Stimulated activated CD8-positive, alpha-beta memory T cell treated with anti-CD3 and anti-CD28 coated beads, Interleukin-4, amount 100 ng/mL, for 4 hours (primary cell): ENCODE results near the gene CNOT2.

Experiments
- DNase-seq, 2 donors: peaks; one replicate each; pipeline ENCODE4 v3.0.0-alpha.2; 2020; ENCODE audit warnings: low read depth in 2 of 2, low spot score in 1 of 2

The CNOT2 gene

GRCh38 chr12:70251661-70252060, 8.4 kb downstream of the CNOT2 start:
- DNase-seq: no peak

- DNase-seq: no peak
Observed at GRCh38 chr12:70252832-70253231, 9.6 kb downstream of the CNOT2 start.

GRCh38 chr12:70254225-70254624, 11.0 kb downstream of the CNOT2 start:
- DNase-seq: no peak

DNA sequence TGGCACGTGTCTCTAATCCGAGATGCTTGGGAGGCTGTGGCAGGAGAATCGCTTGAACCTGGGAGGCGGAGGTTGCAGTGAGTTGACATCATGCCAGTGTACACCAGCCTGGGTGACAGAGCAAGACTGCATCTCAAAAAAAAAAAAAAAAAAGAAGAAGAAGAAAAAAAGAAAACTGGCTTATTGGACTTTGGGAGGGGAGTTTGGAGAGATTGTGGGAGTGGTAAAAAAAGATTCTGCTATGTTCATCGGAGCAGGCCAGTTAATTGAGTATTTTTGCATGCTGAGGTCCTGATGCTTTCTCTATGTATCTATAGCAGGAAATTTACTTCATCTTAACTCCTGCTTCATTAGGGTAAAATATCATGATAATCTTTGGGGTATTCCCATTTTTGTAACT, 11.6 kb downstream of the CNOT2 start:
- no peak for DNase-seq

DNA sequence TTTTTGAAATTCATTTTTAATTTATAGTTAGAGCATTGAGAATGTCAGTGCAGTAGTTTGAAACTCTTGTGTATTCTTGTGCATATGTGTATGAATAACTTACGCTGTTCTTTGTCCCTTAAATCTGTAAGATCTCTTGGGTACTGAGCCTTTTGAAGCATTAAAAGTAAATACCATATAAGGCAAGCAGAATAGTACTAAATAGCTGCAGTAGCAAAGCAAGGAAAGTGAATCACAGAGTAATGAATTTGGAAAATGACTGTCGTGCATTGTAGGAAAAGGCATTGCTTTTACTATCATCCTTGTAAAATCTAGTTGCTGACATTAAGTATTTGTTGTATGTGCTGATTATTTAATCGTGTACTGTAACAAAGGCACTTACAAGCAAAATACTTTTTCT, 12.1 kb downstream of the CNOT2 start:
- no peak for DNase-seq

- DNase-seq: no peak
Observed at GRCh38 chr12:70258605-70259403, 15.6 kb downstream of the CNOT2 start.

DNA sequence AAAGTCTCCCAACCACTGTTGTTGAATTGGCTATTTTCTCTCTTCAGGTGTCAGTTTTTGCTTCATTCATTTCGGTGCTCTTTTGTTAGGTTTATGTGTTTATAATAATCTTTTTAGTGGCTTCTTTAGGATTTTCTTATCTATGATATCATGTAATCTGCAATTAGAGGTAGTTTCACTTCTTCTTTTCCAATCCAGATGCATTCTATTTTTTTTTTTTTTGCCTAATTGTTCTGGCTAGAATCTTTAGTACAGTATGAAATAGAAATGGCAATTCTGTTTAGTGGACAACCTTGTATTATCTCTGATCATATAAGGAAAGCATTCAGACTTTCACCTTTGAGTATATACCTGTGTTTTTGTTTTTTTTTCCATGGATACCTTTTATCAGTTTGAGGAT, 17.4 kb downstream of the CNOT2 start:
- DNase-seq: no peak

- no peak for DNase-seq
Observed at GRCh38 chr12:70264067-70264867, 21.0 kb downstream of the CNOT2 start.

GRCh38 chr12:70265132-70265531, 21.9 kb downstream of the CNOT2 start:
- DNase-seq: no peak

DNA sequence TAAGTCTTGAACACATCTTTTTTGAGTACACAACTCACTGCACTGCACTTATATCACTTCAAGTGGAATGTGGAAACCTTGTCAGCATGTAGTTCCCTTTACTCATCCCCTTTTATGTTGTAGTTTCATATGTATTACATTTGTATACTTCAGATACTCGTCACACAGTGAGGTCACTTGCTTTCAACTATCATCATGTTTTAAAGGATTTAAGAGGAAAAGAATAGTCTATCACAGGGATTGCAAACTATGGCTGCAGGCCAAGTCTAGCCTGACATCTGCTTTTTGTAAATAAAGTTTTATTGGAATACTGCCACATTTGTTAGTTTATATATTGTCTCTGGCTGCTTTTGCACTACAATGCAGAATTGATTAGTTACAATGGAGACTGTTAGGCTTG, 24.3 kb downstream of the CNOT2 start:
- no peak for DNase-seq

DNA sequence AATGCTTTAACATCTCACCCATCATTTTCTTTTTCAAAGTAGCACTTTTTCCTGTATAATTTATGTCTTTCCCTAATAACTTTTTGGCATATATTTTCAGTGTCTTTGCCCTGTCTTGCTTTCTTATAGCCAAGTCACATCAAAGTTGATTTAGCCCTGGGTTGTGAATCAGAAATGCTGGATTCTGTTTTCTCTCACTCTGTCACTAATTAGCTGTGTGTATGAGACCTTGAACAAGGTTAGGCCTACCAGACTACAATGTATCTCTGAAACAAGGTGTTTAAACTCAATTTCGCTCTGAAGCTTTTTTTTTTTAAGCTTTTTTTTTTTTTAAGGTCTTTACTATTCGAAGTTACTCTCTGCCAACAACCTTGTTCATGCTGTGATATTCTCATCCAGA, 25.7 kb downstream of the CNOT2 start:
- no peak for DNase-seq

DNA sequence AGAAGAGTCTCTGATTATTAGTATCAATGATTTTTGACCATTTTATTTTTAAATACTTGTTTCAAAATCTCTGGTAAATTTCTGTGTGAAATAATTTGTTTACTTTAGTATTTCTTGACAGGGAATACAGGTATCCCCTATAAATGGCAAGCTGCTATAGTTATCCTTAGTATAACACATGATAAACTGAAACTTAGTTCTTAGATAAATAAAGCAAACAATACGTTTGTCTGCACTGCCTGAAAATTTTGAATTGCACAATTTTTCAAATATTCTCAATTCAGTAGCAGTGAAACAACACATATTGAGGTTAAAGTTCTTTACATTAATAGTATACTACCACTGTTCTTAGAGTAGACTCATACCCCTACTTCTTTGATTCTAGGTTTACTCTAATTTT, 26.9 kb downstream of the CNOT2 start:
- DNase-seq: no peak

DNA sequence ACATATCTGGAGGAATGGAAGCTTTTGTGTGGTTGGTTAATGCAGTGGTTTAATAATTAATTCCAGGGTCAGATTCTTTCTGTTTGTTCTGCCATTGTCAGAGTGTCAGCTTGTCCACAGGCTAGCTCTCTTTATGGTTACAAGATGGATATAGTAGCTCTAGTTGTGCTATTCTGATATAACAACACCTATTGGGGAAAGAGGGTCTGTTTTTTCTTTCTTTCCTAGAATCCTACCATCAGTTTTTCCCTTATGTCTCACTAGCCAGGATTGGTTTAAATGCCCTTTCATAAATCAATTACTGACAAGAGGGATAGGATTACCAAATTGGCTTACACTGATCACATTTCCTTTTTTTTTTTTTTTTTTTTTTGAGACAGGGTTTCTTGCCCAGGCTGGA, 27.8 kb downstream of the CNOT2 start:
- no peak for DNase-seq

- DNase-seq: no peak
Observed at GRCh38 chr12:70272510-70272909, 29.3 kb downstream of the CNOT2 start.

DNA sequence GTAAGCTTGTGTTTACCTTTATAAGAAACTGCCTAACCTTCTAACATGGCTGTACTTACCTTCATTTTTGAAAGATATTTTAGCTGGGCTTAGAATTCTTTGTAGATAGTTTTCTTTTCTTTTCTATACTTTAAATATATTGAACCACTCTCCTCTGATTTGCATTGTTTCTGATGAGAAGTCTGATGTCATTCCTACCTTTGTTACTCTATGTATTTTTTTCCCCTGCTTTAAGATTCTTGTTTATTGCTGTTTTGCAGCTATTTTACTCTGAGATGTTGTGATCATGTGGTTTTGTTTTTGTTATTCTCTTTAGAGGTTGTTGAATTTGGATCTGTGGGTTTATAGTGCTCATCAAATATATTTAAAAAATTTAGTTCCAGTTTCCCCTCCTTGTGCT, 31.8 kb downstream of the CNOT2 start:
- no peak for DNase-seq

- no peak for DNase-seq
Observed at GRCh38 chr12:70277973-70278372, 34.7 kb downstream of the CNOT2 start.

GRCh38 chr12:70278945-70279344, 35.7 kb downstream of the CNOT2 start:
- no peak for DNase-seq

- DNase-seq: no peak
Observed at GRCh38 chr12:70283232-70283631, 40.0 kb downstream of the CNOT2 start.

DNA sequence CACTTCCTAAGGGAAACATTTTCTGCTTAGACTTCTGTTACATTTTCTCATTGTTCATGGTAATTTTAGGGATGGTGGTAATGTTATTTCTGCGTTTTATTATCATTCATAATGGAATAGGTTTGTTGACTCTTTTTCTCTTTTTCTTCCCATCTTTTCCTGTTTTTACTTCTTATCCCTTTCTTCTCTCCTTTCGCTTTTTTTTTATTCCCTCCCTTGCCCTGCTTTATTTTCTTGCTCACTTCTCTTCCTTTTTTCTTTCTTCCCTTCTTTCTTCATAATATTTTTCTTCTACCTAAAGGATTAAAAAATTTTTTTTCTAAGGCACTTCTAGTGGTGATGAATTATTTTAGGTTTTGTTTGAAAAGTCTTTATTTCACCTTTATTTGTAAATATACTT, 45.6 kb downstream of the CNOT2 start:
- DNase-seq: no peak

- DNase-seq: no peak
Observed at GRCh38 chr12:70290116-70290515, 46.9 kb downstream of the CNOT2 start.

DNA sequence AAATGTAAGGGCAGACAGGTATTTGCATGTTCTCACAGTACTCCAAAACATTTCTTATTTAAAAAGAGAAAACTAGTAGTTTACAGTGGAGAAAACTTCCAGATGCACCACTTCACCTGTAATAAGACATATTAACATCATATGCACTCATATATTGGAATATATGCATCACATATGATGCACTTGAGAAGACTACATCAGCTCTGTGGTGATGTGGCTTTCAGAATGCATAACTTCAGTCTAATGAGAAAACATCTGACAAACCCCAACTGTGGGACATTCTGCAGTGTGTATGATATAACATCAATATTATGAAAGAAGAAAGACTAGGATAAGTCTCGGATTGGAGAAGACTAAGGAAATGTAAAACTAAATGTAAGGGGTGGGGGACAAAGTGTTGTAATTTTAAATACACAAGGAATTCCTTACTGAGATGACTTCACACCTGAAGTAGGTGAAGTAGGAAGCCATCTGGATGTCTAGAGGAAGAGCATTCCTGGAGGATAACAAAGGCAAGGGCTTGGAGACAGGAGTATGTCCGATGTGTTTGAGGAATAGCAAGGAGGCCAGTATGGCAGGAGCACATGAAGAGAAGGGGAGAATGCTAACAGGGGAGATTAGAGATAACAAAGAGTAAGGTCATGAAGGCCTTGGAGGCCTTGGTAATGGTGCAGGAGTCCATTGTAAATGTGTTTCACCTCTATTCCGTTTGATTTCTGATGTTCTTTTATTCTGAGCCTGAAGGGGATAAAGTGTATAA, 49.0 kb downstream of the CNOT2 start:
- no peak for DNase-seq
